ENCODE measurements around the gene KLHL4.

GRCh38 chrX:87663421-87663820 lies 145.8 kb downstream of the KLHL4 start:
- TF ChIP-seq RAD21 (IDR thresholded peaks at IDR 0.05; ENCODE audit: low read depth) (no peak), NFIC (IDR thresholded peaks at IDR 0.05) (no peak), REST (IDR thresholded peaks at IDR 0.05; ENCODE audit: low read depth) (no peak), TCF12 (IDR thresholded peaks at IDR 0.05; ENCODE audit: low read depth) (no peak), EP300 (IDR thresholded peaks at IDR 0.05; ENCODE audit: borderline replicate concordance) (no peak), YY1 (IDR thresholded peaks at IDR 0.05; ENCODE audit: low read depth) (no peak), FOXM1 (IDR thresholded peaks at IDR 0.05; ENCODE audit: borderline replicate concordance, low read depth) (no peak), MAX (IDR thresholded peaks at IDR 0.05) (no peak), TEAD4 (IDR thresholded peaks at IDR 0.05) (no peak)

Data from Ishikawa (cell line).